ENCODE results near the gene GSG1.
A peak's percentile ranks its signal among the peaks of the same experiment; 100 is the strongest.
"Not testable (repeated sequence)": the region's sequence is repeated elsewhere in the genome, so short reads cannot be mapped to it uniquely, and the experiment has no call there.

Gene GSG1

GRCh38 chr12:13085968-13086686 is 17.3 kb downstream of the GSG1 start:
- no peak for DNase-seq
- Mint-ChIP-seq H3K27ac (peak overlapping the region; percentile 66), H3K27me3 (ENCODE audit: low read depth, poor library complexity) (peaks cover 18% of the 10 kb centered on the region), H3K4me1 (peaks cover 13% of the 10 kb centered on the region), H3K9me3 (no peaks in the 10 kb centered on the region), H3K36me3 (ENCODE audit: low read depth) (peaks cover 40% of the 10 kb centered on the region), H3K4me3 (no peak overlapping the region)
- no peak for TF ChIP-seq CTCF (IDR thresholded peaks at IDR 0.05)

GRCh38 chr12:13084898-13085640 is 18.4 kb downstream of the GSG1 start:
- H3K4me1 Mint-ChIP-seq: peaks cover 11% of the 10 kb centered on the region
- no peaks in the 10 kb centered on the region for H3K9me3 Mint-ChIP-seq
- peaks cover 13% of the 10 kb centered on the region for H3K27me3 Mint-ChIP-seq (ENCODE audit: low read depth, poor library complexity)
- no peak for TF ChIP-seq CTCF (IDR thresholded peaks at IDR 0.05)
- no peak overlapping the region for H3K27ac Mint-ChIP-seq
- H3K36me3 Mint-ChIP-seq (ENCODE audit: low read depth): peaks cover 51% of the 10 kb centered on the region
- DNase-seq: no peak
- H3K4me3 Mint-ChIP-seq: no peak overlapping the region

- not testable (repeated sequence) for H3K27me3 Mint-ChIP-seq (ENCODE audit: low read depth, poor library complexity); H3K9me3 Mint-ChIP-seq; H3K27ac Mint-ChIP-seq; H3K4me3 Mint-ChIP-seq; DNase-seq
- Mint-ChIP-seq H3K4me1 (peaks cover 11% of the 10 kb centered on the region), H3K36me3 (ENCODE audit: low read depth) (peaks cover 56% of the 10 kb centered on the region)
Measured at GRCh38 chr12:13083638-13084037, 19.8 kb downstream of the GSG1 start.

GRCh38 chr12:13082861-13083260 is 20.6 kb downstream of the GSG1 start:
- H3K27me3 Mint-ChIP-seq (ENCODE audit: low read depth, poor library complexity): peaks cover 5% of the 10 kb centered on the region

GRCh38 chr12:13080266-13080665 is 23.2 kb downstream of the GSG1 start:
- TF ChIP-seq CTCF (IDR thresholded peaks at IDR 0.05): no peak
- Mint-ChIP-seq H3K4me3 (no peak overlapping the region), H3K27me3 (ENCODE audit: low read depth, poor library complexity) (peaks cover 10% of the 10 kb centered on the region), H3K27ac (no peak overlapping the region), H3K36me3 (ENCODE audit: low read depth) (peaks cover 70% of the 10 kb centered on the region), H3K4me1 (no peaks in the 10 kb centered on the region), H3K9me3 (peaks cover 22% of the 10 kb centered on the region)
- no peak for DNase-seq

More at GRCh38 chr12:13082861-13083260, 20.6 kb downstream of the GSG1 start:
- Mint-ChIP-seq H3K4me1 (peaks cover 11% of the 10 kb centered on the region), H3K9me3 (peaks cover 14% of the 10 kb centered on the region), H3K27ac (no peak overlapping the region), H3K36me3 (ENCODE audit: low read depth) (peaks cover 62% of the 10 kb centered on the region), H3K4me3 (no peak overlapping the region)
- no peak for DNase-seq
- no peak for TF ChIP-seq CTCF (IDR thresholded peaks at IDR 0.05)

- Mint-ChIP-seq H3K9me3 (peaks cover 22% of the 10 kb centered on the region), H3K27me3 (ENCODE audit: low read depth, poor library complexity) (peaks cover 10% of the 10 kb centered on the region), H3K27ac (no peak overlapping the region), H3K4me1 (no peaks in the 10 kb centered on the region), H3K36me3 (ENCODE audit: low read depth) (peaks cover 63% of the 10 kb centered on the region), H3K4me3 (no peak overlapping the region)
- no peak for TF ChIP-seq CTCF (IDR thresholded peaks at IDR 0.05)
- DNase-seq: no peak
Measured at GRCh38 chr12:13079440-13079906, 24.0 kb downstream of the GSG1 start.

Data from nephron progenitor cell (in vitro differentiated cells).